ENCODE measurements around the gene MAP2K1. TPM values are rescaled to one million over a fixed set of nuclear protein-coding genes. Genes with fewer than 3 reads are reported as not detected.

MAP2K1 gene
- total and polyA plus RNA-seq, 2 of the 4 experiments (the other 2 are of a cell fraction), result 34.7 to 37.8 TPM

DNA sequence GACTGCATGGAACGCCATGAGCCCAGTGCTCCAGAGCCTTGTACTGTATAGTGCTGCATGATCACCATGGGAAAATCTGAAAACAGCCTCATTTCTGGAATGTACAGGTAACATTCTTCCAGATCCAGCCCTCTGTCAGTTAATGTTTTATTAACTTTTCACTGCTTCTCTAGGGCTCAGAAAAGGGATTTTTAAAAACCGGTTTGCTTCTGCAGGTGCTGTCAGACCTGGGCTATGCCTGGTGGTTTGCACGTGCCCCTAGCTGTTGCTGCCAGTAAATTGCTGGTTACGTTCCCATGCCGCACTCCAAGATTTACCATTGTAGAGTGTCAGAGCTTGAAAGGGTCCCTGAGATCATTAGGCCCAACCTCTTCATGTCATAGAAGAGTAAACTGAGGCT is 101.8 kb downstream of the MAP2K1 start:
- no peak overlapping the region for H4K91ac ChIP-seq (ENCODE audit: insufficient read depth, low read depth, low read length)
- no peak overlapping the region for H2BK20ac ChIP-seq (ENCODE audit: low read depth, low read length)
- H2AFZ ChIP-seq (replicated peaks; ENCODE audit: low read length, poor library complexity), result no peak overlapping the region
- H4K20me1 ChIP-seq (ENCODE audit: insufficient read depth, low read length), result peaks cover 10% of the 10 kb centered on the region
- H2AK5ac ChIP-seq (ENCODE audit: low read depth, low read length), result no peak overlapping the region
- ChIA-PET CTCF (no interaction called here), POLR2A (ENCODE audit: unreplicated experiment) (no interaction called here)
- TF ChIP-seq SMC3 (IDR thresholded peaks at IDR 0.05; ENCODE audit: low read depth, low read length) (no peak), MAFK (IDR thresholded peaks at IDR 0.05; ENCODE audit: low read depth, low read length) (no peak), BHLHE40 (IDR thresholded peaks at IDR 0.05; ENCODE audit: low read depth, low read length) (no peak), RAD21 (IDR thresholded peaks at IDR 0.05; ENCODE audit: low read length) (no peak), NFE2L2 (IDR thresholded peaks at IDR 0.05; ENCODE audit: low read depth, low read length) (no peak), USF2 (IDR thresholded peaks at IDR 0.05; ENCODE audit: low read depth, low read length) (no peak), MXI1 (IDR thresholded peaks at IDR 0.05; ENCODE audit: borderline replicate concordance, low read depth, low read length) (no peak), CEBPB (IDR thresholded peaks at IDR 0.05; ENCODE audit: low read depth, low read length) (no peak), CHD1 (IDR thresholded peaks at IDR 0.05; ENCODE audit: low read depth, low read length) (no peak)
- TF ChIP-seq, protein P1, sequence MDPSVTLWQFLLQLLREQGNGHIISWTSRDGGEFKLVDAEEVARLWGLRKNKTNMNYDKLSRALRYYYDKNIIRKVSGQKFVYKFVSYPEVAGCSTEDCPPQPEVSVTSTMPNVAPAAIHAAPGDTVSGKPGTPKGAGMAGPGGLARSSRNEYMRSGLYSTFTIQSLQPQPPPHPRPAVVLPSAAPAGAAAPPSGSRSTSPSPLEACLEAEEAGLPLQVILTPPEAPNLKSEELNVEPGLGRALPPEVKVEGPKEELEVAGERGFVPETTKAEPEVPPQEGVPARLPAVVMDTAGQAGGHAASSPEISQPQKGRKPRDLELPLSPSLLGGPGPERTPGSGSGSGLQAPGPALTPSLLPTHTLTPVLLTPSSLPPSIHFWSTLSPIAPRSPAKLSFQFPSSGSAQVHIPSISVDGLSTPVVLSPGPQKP (IDR thresholded peaks at IDR 0.05; ENCODE audit: borderline replicate concordance, low read depth, low read length), result no peak
- H3K79me1 ChIP-seq (ENCODE audit: low read depth in 1 of 2, low read length in 2 of 2), result peaks cover 14 to 24% of the 10 kb centered on the region in 2 experiments
- H4K8ac ChIP-seq (ENCODE audit: low read depth in 2 of 2, low read length in 2 of 2), result no peak overlapping the region
- no peak overlapping the region for H2BK120ac ChIP-seq (ENCODE audit: low read depth, low read length)
- dilution Hi-C loops (cut with HindIII; ENCODE audit: low sequenced_read_pairs, unreplicated experiment) (no loop called here), intact Hi-C loops (cut with micrococcal nuclease) (no loop called here), in situ Hi-C loops (cut with MboI; ENCODE audit: low sequenced_read_pairs) (loop anchor here (25.0 kb wide), 1 partner anchor 576 kb away; no protein-coding TSS in a partner anchor)
- no peak overlapping the region for H3K4me3 ChIP-seq (ENCODE audit: insufficient read depth, low read depth, low read length)
- H3K9me3 ChIP-seq (ENCODE audit: control insufficient read depth, insufficient read depth, low read length), result no peaks in the 10 kb centered on the region
- DNase-seq (no peak), ATAC-seq (ENCODE audit: low read depth) (no peak)
- no peaks in the 10 kb centered on the region; the same call in none of the 2 replicates for H3K9me1 ChIP-seq (ENCODE audit: insufficient read depth, low read length)
- no peak overlapping the region for H4K5ac ChIP-seq (ENCODE audit: low read depth, low read length)
- H3K4me1 ChIP-seq (ENCODE audit: control insufficient read depth, insufficient read depth, low read length), result no peaks in the 10 kb centered on the region; the same call in 1 of the 2 replicates
- H3K27ac ChIP-seq (ENCODE audit: insufficient read depth, low read length), result no peak overlapping the region
- no peak overlapping the region for H2AK9ac ChIP-seq (replicated peaks; ENCODE audit: low read depth, low read length, poor library complexity)
- H3K18ac ChIP-seq (ENCODE audit: low read depth, low read length), result no peak overlapping the region
- WGBS, 2 experiments (ENCODE audit: extremely low coverage in 2 of 2, insufficient read length in 1 of 2), result no CpG with 5 or more reads among the region's 5 CpGs
- no peak overlapping the region for H3K56ac ChIP-seq (ENCODE audit: extremely low read depth, insufficient read depth, low read length)
- H2BK15ac ChIP-seq (ENCODE audit: low read depth, low read length), result no peak overlapping the region
- no peak overlapping the region for H2BK5ac ChIP-seq (ENCODE audit: low read depth, low read length, poor library complexity, severe bottlenecking)
- no peak overlapping the region for H3K23ac ChIP-seq (ENCODE audit: low read depth, low read length)
- no peak overlapping the region for H3K14ac ChIP-seq (replicated peaks; ENCODE audit: low read depth, low read length)
- H3K4ac ChIP-seq (ENCODE audit: low read depth, low read length), result no peak overlapping the region
- BruUV-seq (replicated peaks), result no TSS peak
- no peaks in the 10 kb centered on the region for H3K27me3 ChIP-seq (ENCODE audit: control insufficient read depth, insufficient read depth, low read length)
- H3K9ac ChIP-seq (ENCODE audit: low read depth, low read length), result no peak overlapping the region
- H3K4me2 ChIP-seq (ENCODE audit: low read depth, low read length), result no peak overlapping the region
- peaks cover 47% of the 10 kb centered on the region for H3K36me3 ChIP-seq (ENCODE audit: control insufficient read depth, insufficient read depth, low read length)

Data from IMR-90 (cell line).